ENCODE measurements around the gene PCSK6.

DNA sequence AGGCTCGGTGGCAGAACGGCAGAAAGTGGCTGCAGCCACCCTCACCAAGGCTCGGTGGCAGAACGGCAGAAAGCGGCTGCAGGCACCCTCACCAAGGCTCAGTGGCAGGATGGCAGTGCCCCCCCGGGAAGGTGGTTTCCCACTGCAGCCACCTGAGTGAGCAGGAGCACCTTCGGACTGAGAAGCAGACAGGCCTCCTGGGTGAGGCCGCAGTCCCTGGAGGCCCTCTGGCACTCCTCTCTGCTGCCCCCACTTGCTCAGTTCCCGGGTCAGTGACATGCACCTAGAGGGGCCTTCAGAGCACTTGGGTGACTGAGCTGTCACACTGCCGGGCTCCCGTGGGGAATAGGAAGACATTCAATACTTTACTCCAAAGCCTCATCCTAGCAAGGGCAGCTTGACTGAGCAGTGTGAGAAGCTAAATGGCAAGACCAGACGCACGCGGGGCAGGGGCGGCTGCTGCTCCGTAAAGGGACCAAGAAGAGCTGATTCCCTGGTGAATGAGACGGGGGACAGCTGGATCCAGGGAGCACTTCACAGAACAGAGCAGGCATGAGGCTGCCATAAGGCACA lies 62.7 kb downstream of the PCSK6 start:
- TF ChIP-seq, protein P1, sequence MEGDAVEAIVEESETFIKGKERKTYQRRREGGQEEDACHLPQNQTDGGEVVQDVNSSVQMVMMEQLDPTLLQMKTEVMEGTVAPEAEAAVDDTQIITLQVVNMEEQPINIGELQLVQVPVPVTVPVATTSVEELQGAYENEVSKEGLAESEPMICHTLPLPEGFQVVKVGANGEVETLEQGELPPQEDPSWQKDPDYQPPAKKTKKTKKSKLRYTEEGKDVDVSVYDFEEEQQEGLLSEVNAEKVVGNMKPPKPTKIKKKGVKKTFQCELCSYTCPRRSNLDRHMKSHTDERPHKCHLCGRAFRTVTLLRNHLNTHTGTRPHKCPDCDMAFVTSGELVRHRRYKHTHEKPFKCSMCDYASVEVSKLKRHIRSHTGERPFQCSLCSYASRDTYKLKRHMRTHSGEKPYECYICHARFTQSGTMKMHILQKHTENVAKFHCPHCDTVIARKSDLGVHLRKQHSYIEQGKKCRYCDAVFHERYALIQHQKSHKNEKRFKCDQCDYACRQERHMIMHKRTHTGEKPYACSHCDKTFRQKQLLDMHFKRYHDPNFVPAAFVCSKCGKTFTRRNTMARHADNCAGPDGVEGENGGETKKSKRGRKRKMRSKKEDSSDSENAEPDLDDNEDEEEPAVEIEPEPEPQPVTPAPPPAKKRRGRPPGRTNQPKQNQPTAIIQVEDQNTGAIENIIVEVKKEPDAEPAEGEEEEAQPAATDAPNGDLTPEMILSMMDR (IDR thresholded peaks at IDR 0.05): no peak
- TF ChIP-seq POLR2A (IDR thresholded peaks at IDR 0.05) (no peak), EP300 (IDR thresholded peaks at IDR 0.05) (no peak)

Data from sigmoid colon (tissue), 4 donors.